H9 (cell line): ENCODE data around the gene NKAIN2. TPM values are rescaled to one million over a fixed set of nuclear protein-coding genes. Genes with fewer than 3 reads are reported as not detected.
"Not testable (repeated sequence)": the region's sequence is repeated elsewhere in the genome, so short reads cannot be mapped to it uniquely, and the experiment has no call there.

Experiments
- DNase-seq: peaks from one replicate; pipeline ENCODE4 v3.0.0-alpha.2; 2017
- H2AFZ ChIP-seq: one replicate; pipeline ENCODE4 v1.6.1; 2013; ENCODE audit warnings: mild to moderate bottlenecking, low read length, control low read depth, moderate library complexity
- H2AK5ac ChIP-seq: 2 replicates; pipeline ENCODE4 v1.6.1; 2013; ENCODE audit warnings: low read length, control low read depth, mixed read lengths; ENCODE audit not compliant: insufficient read length
- H2BK120ac ChIP-seq: one replicate; pipeline ENCODE4 v1.6.1; 2013; ENCODE audit warnings: low read depth, mild to moderate bottlenecking, low read length, control low read depth, inconsistent platforms; ENCODE audit not compliant: poor library complexity, severe bottlenecking
- H2BK12ac ChIP-seq: 2 replicates; pipeline ENCODE4 v1.6.1; 2013; ENCODE audit warnings: low read length, control low read depth, mixed read lengths, low read depth; ENCODE audit not compliant: insufficient read length
- H2BK15ac ChIP-seq: 2 replicates; pipeline ENCODE4 v1.6.1; 2013; ENCODE audit warnings: low read depth, low read length, control low read depth
- H2BK20ac ChIP-seq: one replicate; pipeline ENCODE4 v1.6.1; 2013; ENCODE audit warnings: low read depth, mild to moderate bottlenecking, low read length, control low read depth, inconsistent platforms; ENCODE audit not compliant: poor library complexity, severe bottlenecking
- H2BK5ac ChIP-seq: 2 replicates; pipeline ENCODE4 v1.6.1; 2013; ENCODE audit warnings: low read length, control low read depth, mixed read lengths; ENCODE audit not compliant: insufficient read length
- H3K14ac ChIP-seq: 2 replicates; pipeline ENCODE4 v1.6.1; 2013; ENCODE audit warnings: low read length, control low read depth; ENCODE audit not compliant: insufficient read depth
- H3K18ac ChIP-seq: 2 replicates; pipeline ENCODE4 v1.6.1; 2013; ENCODE audit warnings: low read depth, mild to moderate bottlenecking, mixed read lengths, low read length, control low read depth; ENCODE audit not compliant: insufficient read length
- H3K23ac ChIP-seq: 2 replicates; pipeline ENCODE4 v1.6.1; 2013; ENCODE audit warnings: low read length, control low read depth, mixed read lengths, low read depth; ENCODE audit not compliant: insufficient read length
- H3K23me2 ChIP-seq: 2 replicates; pipeline ENCODE4 v1.6.1; 2013; ENCODE audit warnings: low read depth, mild to moderate bottlenecking, mixed read lengths, low read length, control low read depth; ENCODE audit not compliant: insufficient read length, poor library complexity, severe bottlenecking
- H3K27ac ChIP-seq: 2 replicates; pipeline ENCODE4 v1.5.1; 2013; ENCODE audit warnings: low read length, control low read depth, mixed read lengths, low read depth; ENCODE audit not compliant: insufficient read length
- H3K27me3 ChIP-seq: 2 replicates; pipeline ENCODE4 v1.6.1; 2013; ENCODE audit warnings: low read length, control low read depth, inconsistent platforms; ENCODE audit not compliant: insufficient read depth
- H3K4ac ChIP-seq: 2 replicates; pipeline ENCODE4 v1.6.1; 2013; ENCODE audit warnings: low read depth, mild to moderate bottlenecking, control low read depth, inconsistent platforms, low read length, moderate library complexity
- H3K4me1 ChIP-seq: 2 replicates; pipeline ENCODE4 v1.6.1; 2013; ENCODE audit warnings: low read length, control low read depth, inconsistent platforms; ENCODE audit not compliant: insufficient read depth
- H3K4me2 ChIP-seq: 2 replicates; pipeline ENCODE4 v1.6.1; 2013; ENCODE audit warnings: low read length, control low read depth, mixed read lengths; ENCODE audit not compliant: insufficient read length, insufficient read depth
- H3K56ac ChIP-seq: 2 replicates; pipeline ENCODE4 v1.6.1; 2013; ENCODE audit warnings: low read depth, mild to moderate bottlenecking, mixed read lengths, low read length, control low read depth; ENCODE audit not compliant: insufficient read length
- H3K79me1 ChIP-seq: 2 replicates; pipeline ENCODE4 v1.6.1; 2013; ENCODE audit warnings: low read depth, mild to moderate bottlenecking, moderate library complexity, low read length, control low read depth, inconsistent platforms; ENCODE audit not compliant: insufficient read depth, poor library complexity, severe bottlenecking
- H3K79me2 ChIP-seq: 2 replicates; pipeline ENCODE4 v1.6.1; 2013; ENCODE audit warnings: low read length, control low read depth, inconsistent platforms; ENCODE audit not compliant: insufficient read depth
- H3K9ac ChIP-seq: 2 replicates; pipeline ENCODE4 v1.6.1; 2013; ENCODE audit warnings: low read length, control low read depth, mixed read lengths; ENCODE audit not compliant: insufficient read length; ENCODE audit errors: extremely low read depth
- H3K9me3 ChIP-seq: one replicate; pipeline ENCODE4 v1.6.1; 2013; ENCODE audit warnings: low read depth, low read length, inconsistent platforms; ENCODE audit not compliant: control insufficient read depth
- H3T11ph ChIP-seq: one replicate; pipeline ENCODE4 v1.6.1; 2013; ENCODE audit warnings: mild to moderate bottlenecking, low read length, control low read depth, inconsistent platforms
- H4K20me1 ChIP-seq: one replicate; pipeline ENCODE4 v1.6.1; 2013; ENCODE audit not compliant: control insufficient read depth, insufficient read length, insufficient read depth
- H4K5ac ChIP-seq: 2 replicates; pipeline ENCODE4 v1.6.1; 2013; ENCODE audit warnings: low read depth, mild to moderate bottlenecking, mixed read lengths, low read length, control low read depth; ENCODE audit not compliant: insufficient read length
- H4K8ac ChIP-seq: replicated peaks from 2 replicates; pipeline ENCODE4 v1.6.1; 2013; ENCODE audit warnings: low read length, control low read depth, mixed read lengths, low read depth; ENCODE audit not compliant: insufficient read length
- H4K91ac ChIP-seq: 2 replicates; pipeline ENCODE4 v1.6.1; 2013; ENCODE audit warnings: low read depth, mild to moderate bottlenecking, moderate library complexity, mixed read lengths, low read length, control low read depth; ENCODE audit not compliant: insufficient read length
- H3K27ac Mint-ChIP-seq, 3 experiments: 2 replicates in 2 of 3; 3 replicates in 1 of 3; pipeline ENCODE4 v1.8.0; 2020 to 2021; ENCODE audit warnings: mixed read lengths in 3 of 3, mild to moderate bottlenecking in 1 of 3, moderate library complexity in 1 of 3
- H3K27me3 Mint-ChIP-seq: 2 replicates; pipeline ENCODE4 v1.8.0; 2021; ENCODE audit warnings: low read depth, mild to moderate bottlenecking, moderate library complexity, mixed read lengths
- H3K36me3 Mint-ChIP-seq, 3 experiments: 2 replicates in 2 of 3; 3 replicates in 1 of 3; pipeline ENCODE4 v1.8.0; 2020 to 2021; ENCODE audit warnings: low read depth in 3 of 3, mixed read lengths in 3 of 3; ENCODE audit not compliant: insufficient read depth in 1 of 3
- H3K4me1 Mint-ChIP-seq, 2 experiments: 2 replicates each; pipeline ENCODE4 v1.8.0; 2020; ENCODE audit warnings: mixed read lengths in 2 of 2
- H3K4me3 Mint-ChIP-seq, 2 experiments: 2 replicates in 1 of 2; 3 replicates in 1 of 2; pipeline ENCODE4 v1.8.0; 2020 to 2021; ENCODE audit warnings: mild to moderate bottlenecking in 2 of 2, mixed read lengths in 2 of 2, moderate library complexity in 1 of 2
- H3K9me3 Mint-ChIP-seq, 2 experiments: 2 replicates in 1 of 2; 3 replicates in 1 of 2; pipeline ENCODE4 v1.8.0; 2020; ENCODE audit warnings: mild to moderate bottlenecking in 2 of 2, mixed read lengths in 2 of 2, moderate library complexity in 1 of 2
- WGBS: extraction: QIAGEN DNeasy Blood & Tissue Kit; methylation state at CpG from one replicate; pipeline ENCODE4 v1.1.7; 2013; ENCODE audit warnings: missing lambda C conversion rate, low lambda C conversion rate, mixed read lengths; ENCODE audit not compliant: insufficient read length; ENCODE audit errors: extremely low coverage; 5-methylcytosine and 5-hydroxymethylcytosine counted together
- total RNA-seq: library from RNA; stranded (reverse); gene quantifications from 2 replicates; pipeline ENCODE4 v1.2.1, GENCODE V29; 2021
- TF ChIP-seq, protein P1 (sequence below): fragments of 200-600 bp; sonication (generic); conservative IDR thresholded peaks from 3 replicates; pipeline ENCODE4 v1.8.0; 2021; ENCODE audit warnings: antibody characterized with exemption, mild to moderate bottlenecking

NKAIN2 gene
- total RNA-seq, 1 experiment from 2014 or later: 0.17 TPM

- Histone ChIP-seq H2BK120ac (no peak overlapping the region), H2BK12ac (no peak overlapping the region), H3T11ph (no peak overlapping the region), H2AK5ac (no peak overlapping the region), H2BK20ac (no peak overlapping the region), H4K5ac (no peak overlapping the region), H4K20me1 (no peaks in the 10 kb centered on the region), H3K56ac (no peak overlapping the region), H3K4ac (no peak overlapping the region), H4K91ac (no peak overlapping the region), H3K79me1 (no peaks in the 10 kb centered on the region), H3K27ac (no peak overlapping the region), H3K9ac (no peak overlapping the region), H3K23ac (no peak overlapping the region), H3K14ac (no peak overlapping the region), H2AFZ (no peak overlapping the region), H3K79me2 (no peaks in the 10 kb centered on the region), H4K8ac (no peak overlapping the region), H3K23me2 (no peaks in the 10 kb centered on the region), H2BK5ac (no peak overlapping the region), H3K18ac (no peak overlapping the region), H2BK15ac (no peak overlapping the region), H3K4me1 (no peaks in the 10 kb centered on the region), H3K4me2 (no peak overlapping the region), H3K9me3 (no peaks in the 10 kb centered on the region), H3K27me3 (no peaks in the 10 kb centered on the region)
- H3K4me3 Mint-ChIP-seq: no peak overlapping the region
- H3K27me3 Mint-ChIP-seq: no peaks in the 10 kb centered on the region; the same call in 1 of the 2 replicates
- TF ChIP-seq, protein P1, sequence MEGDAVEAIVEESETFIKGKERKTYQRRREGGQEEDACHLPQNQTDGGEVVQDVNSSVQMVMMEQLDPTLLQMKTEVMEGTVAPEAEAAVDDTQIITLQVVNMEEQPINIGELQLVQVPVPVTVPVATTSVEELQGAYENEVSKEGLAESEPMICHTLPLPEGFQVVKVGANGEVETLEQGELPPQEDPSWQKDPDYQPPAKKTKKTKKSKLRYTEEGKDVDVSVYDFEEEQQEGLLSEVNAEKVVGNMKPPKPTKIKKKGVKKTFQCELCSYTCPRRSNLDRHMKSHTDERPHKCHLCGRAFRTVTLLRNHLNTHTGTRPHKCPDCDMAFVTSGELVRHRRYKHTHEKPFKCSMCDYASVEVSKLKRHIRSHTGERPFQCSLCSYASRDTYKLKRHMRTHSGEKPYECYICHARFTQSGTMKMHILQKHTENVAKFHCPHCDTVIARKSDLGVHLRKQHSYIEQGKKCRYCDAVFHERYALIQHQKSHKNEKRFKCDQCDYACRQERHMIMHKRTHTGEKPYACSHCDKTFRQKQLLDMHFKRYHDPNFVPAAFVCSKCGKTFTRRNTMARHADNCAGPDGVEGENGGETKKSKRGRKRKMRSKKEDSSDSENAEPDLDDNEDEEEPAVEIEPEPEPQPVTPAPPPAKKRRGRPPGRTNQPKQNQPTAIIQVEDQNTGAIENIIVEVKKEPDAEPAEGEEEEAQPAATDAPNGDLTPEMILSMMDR: no peak
- no peaks in the 10 kb centered on the region for H3K36me3 Mint-ChIP-seq
- H3K27ac Mint-ChIP-seq: no peak overlapping the region
- peaks cover 0 to 2% of the 10 kb centered on the region in 2 experiments; a peak in 1 of 4 replicates for H3K4me1 Mint-ChIP-seq
- DNase-seq: no peak
- H3K9me3 Mint-ChIP-seq: no peaks in the 10 kb centered on the region; a peak in 1 of 5 replicates
- no CpG with 5 or more reads among the region's 2 CpGs for WGBS
These were observed 207.5 kb downstream of the NKAIN2 start for GRCh38 chr6:124011180-124011579.

DNA sequence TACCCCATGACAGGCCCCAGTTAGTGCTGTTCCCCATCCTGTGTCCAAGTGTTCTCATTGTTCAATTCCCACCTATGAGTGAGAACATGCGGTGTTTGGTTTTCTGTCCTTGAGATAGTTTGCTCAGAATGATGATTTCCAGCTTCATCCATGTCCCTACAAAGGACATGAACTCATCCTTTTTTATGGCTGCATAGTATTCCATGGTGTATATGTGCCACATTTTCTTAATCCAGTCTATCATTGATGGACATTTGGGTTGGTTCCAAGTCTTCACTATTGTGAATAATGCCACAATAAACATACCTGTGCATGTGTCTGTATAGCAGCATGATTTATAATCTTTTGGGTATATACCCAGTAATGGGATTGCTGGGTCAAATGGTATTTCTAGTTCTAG lies 218.4 kb downstream of the NKAIN2 start:
- not testable (repeated sequence) for H3K4me1 ChIP-seq, H2BK120ac ChIP-seq, H4K91ac ChIP-seq, H4K5ac ChIP-seq, H3K27ac ChIP-seq, H3K9ac ChIP-seq, H4K20me1 ChIP-seq, H3K27me3 ChIP-seq, H2BK12ac ChIP-seq, H3K27me3 Mint-ChIP-seq, H3K18ac ChIP-seq, H2AFZ ChIP-seq, H3K36me3 Mint-ChIP-seq, H2AK5ac ChIP-seq, H3K4ac ChIP-seq, DNase-seq, H3K4me2 ChIP-seq, H2BK15ac ChIP-seq, H3K14ac ChIP-seq, H3K79me1 ChIP-seq, H3K9me3 ChIP-seq, H3K23me2 ChIP-seq, H3K79me2 ChIP-seq, H3T11ph ChIP-seq, H3K4me3 Mint-ChIP-seq, H3K56ac ChIP-seq, H3K4me1 Mint-ChIP-seq, H4K8ac ChIP-seq, H3K23ac ChIP-seq, H2BK20ac ChIP-seq, H3K27ac Mint-ChIP-seq, H2BK5ac ChIP-seq
- peaks cover 8 to 10% of the 10 kb centered on the region in 2 experiments; a peak in 3 of 5 replicates for H3K9me3 Mint-ChIP-seq
- no CpG with 5 or more reads among the region's 1 CpG for WGBS
